Testis (tissue), 2 donors: ENCODE measurements around the gene MACROD2.

Source experiments
- CTCF ChIP-seq, 3 experiments: fragments of 450-650 bp in 2 of 3; fragments of 200-600 bp in 1 of 3; sonication (generic) in 1 of 3; IDR thresholded peaks; one replicate each; pipeline ENCODE4 v1.5.1; 2016 to 2019; ENCODE audit warnings: antibody characterized with exemption in 3 of 3, mild to moderate bottlenecking in 2 of 3, moderate library complexity in 1 of 3
- POLR2A ChIP-seq: fragments of 450-650 bp; IDR thresholded peaks from one replicate; pipeline ENCODE4 v1.6.1; 2017; ENCODE audit warnings: antibody characterized with exemption, mild to moderate bottlenecking, moderate library complexity

- TF ChIP-seq CTCF (IDR thresholded peaks at IDR 0.05) (no peak), POLR2A (no peak)
Measured at GRCh38 chr20:14724036-14724435, 728.7 kb downstream of the MACROD2 start.
